ENCODE results near the gene BRD9.

DNA sequence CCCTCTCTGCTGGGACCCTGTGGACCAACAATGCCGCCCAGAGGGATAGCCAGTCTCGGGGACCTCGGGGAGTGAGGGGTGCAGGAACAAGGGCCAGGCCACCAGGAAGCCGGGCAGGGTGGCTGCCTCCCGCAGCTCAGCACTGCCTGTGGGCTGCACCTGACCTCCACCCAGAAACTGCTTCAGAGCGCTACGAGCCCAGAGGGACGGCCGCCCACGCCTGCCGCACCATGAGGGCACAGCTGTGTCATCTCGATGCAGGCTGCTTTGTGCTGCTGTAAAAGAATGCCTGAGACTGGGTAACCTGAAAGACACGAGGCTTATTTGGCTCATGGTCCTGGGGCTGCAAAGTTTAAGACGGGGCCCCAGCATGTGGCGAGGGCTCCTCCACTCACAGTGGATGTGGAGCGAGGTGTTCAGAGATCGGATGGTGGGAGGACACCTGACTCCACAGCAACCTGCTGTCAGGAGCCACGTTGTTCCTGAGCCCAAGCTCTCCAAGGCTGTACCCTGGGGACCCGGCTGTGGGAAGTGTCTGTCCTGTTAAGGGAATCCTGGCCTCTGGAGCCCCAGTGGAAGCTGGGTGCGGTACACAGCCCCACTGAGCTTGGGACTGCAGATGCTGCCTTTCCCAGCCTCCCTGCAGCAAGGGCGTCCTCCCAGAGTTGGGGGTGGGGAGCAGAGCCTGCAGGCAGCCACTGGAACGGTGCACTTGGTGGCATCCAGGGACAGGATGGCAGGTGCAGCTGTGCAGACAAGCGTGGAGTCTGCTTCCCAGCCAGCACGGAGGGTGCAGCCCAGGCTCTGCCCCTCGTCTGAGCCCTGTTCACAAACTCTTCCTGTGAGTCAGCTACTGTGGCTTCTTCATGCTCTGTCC, 30.0 kb downstream of the BRD9 start:
- TF ChIP-seq CTCF (IDR thresholded peaks at IDR 0.05; ENCODE audit: low read depth, low read length, poor library complexity, severe bottlenecking) (no peak), EZH2phosphoT487 (IDR thresholded peaks at IDR 0.05; ENCODE audit: borderline replicate concordance, low read length) (no peak)
